GM08714 (cell line): Measurements from ENCODE around the gene MSI1.

Experiments
- H3K4me3 ChIP-seq: fragments of 200-500 bp; sonication (Bioruptor generic); 2 replicates; pipeline ENCODE4 v1.5.1; 2014; ENCODE audit warnings: mild to moderate bottlenecking, low read length, inconsistent platforms
- ZNF274 ChIP-seq: IDR thresholded peaks from 2 replicates; pipeline ENCODE4 v1.6.1; 2012; ENCODE audit warnings: mild to moderate bottlenecking, low read depth, low read length

The MSI1 gene

GRCh38 chr12:120367924-120368788, 808 bp downstream of the MSI1 start:
- peak overlapping the region; percentile 8; the same call in 1 of the 2 replicates for H3K4me3 ChIP-seq
- no peak for TF ChIP-seq ZNF274

- TF ChIP-seq ZNF274 = no peak
- no peak overlapping the region for H3K4me3 ChIP-seq
Observed at GRCh38 chr12:120367233-120367923, 1.6 kb downstream of the MSI1 start.

- no peak for TF ChIP-seq ZNF274
- no peak overlapping the region for H3K4me3 ChIP-seq
Observed at GRCh38 chr12:120366845-120367232, 2.1 kb downstream of the MSI1 start.

GRCh38 chr12:120366341-120366705, 2.6 kb downstream of the MSI1 start:
- no peak for TF ChIP-seq ZNF274
- H3K4me3 ChIP-seq = no peak overlapping the region

GRCh38 chr12:120365675-120366340, 3.2 kb downstream of the MSI1 start:
- H3K4me3 ChIP-seq = no peak overlapping the region
- TF ChIP-seq ZNF274 = no peak

- TF ChIP-seq ZNF274 = no peak
- H3K4me3 ChIP-seq = no peak overlapping the region
Observed at GRCh38 chr12:120364487-120364886, 4.5 kb downstream of the MSI1 start.

GRCh38 chr12:120363274-120363855, 5.6 kb downstream of the MSI1 start:
- H3K4me3 ChIP-seq = no peak overlapping the region
- no peak for TF ChIP-seq ZNF274

- H3K4me3 ChIP-seq = no peak overlapping the region
- TF ChIP-seq ZNF274 = no peak
Observed at GRCh38 chr12:120362516-120363273, 6.3 kb downstream of the MSI1 start.

GRCh38 chr12:120361506-120362208, 7.3 kb downstream of the MSI1 start:
- TF ChIP-seq ZNF274 = no peak
- H3K4me3 ChIP-seq = no peak overlapping the region

- no peak overlapping the region for H3K4me3 ChIP-seq
- no peak for TF ChIP-seq ZNF274
Observed at GRCh38 chr12:120359128-120359527, 9.8 kb downstream of the MSI1 start.

GRCh38 chr12:120358412-120359100, 10.4 kb downstream of the MSI1 start:
- no peak overlapping the region for H3K4me3 ChIP-seq
- no peak for TF ChIP-seq ZNF274

- H3K4me3 ChIP-seq = no peak overlapping the region
- no peak for TF ChIP-seq ZNF274
Observed at GRCh38 chr12:120357104-120357503, 11.9 kb downstream of the MSI1 start.
